Small intestine (tissue), 7 donors: Measurements from ENCODE around the gene DHX15. TPM values are rescaled to one million over a fixed set of nuclear protein-coding genes. Genes with fewer than 3 reads are reported as not detected.

Experiments
- DNase-seq, 2 donors: peaks; one replicate each; pipeline versions ENCODE4 v3.0.0 to v3.0.0-alpha.2; 2013
- FAIRE-seq: peaks from 2 replicates; lab custom pipeline; 2012; peaks lifted over from hg19 to GRCh38; lab: Jason Lieb, UNC
- H3K27ac ChIP-seq, 3 donors: one replicate each; pipeline ENCODE4 v1.5.1; 2013; ENCODE audit warnings: low read length in 2 of 3, mild to moderate bottlenecking in 2 of 3, control low read depth in 1 of 3, inconsistent platforms in 1 of 3, low read depth in 1 of 3, moderate library complexity in 1 of 3
- H3K27me3 ChIP-seq, 3 donors: one replicate each; pipeline ENCODE4 v1.6.1; 2013; ENCODE audit warnings: low read length in 3 of 3, inconsistent platforms in 1 of 3; ENCODE audit not compliant: control insufficient read depth in 3 of 3, insufficient read depth in 3 of 3
- H3K36me3 ChIP-seq, 3 donors: one replicate each; pipeline ENCODE4 v1.6.1; 2013; ENCODE audit warnings: low read length in 3 of 3, inconsistent platforms in 1 of 3, low read depth in 1 of 3, mild to moderate bottlenecking in 1 of 3, moderate library complexity in 1 of 3; ENCODE audit not compliant: control insufficient read depth in 3 of 3, insufficient read depth in 2 of 3
- H3K4me1 ChIP-seq, 3 donors: one replicate each; pipeline ENCODE4 v1.6.1; 2013; ENCODE audit warnings: low read length in 2 of 3, inconsistent platforms in 1 of 3, low read depth in 1 of 3, mild to moderate bottlenecking in 1 of 3, moderate library complexity in 1 of 3; ENCODE audit not compliant: control insufficient read depth in 3 of 3, insufficient read depth in 2 of 3
- H3K4me3 ChIP-seq, 3 donors: one replicate each; pipeline ENCODE4 v1.5.1; 2013; ENCODE audit warnings: low read length in 3 of 3, control low read depth in 1 of 3, inconsistent platforms in 1 of 3, low read depth in 1 of 3, mild to moderate bottlenecking in 1 of 3, moderate library complexity in 1 of 3
- H3K9me3 ChIP-seq, 2 donors: one replicate each; pipeline ENCODE4 v1.6.1; 2013; ENCODE audit warnings: low read depth in 1 of 2, low read length in 1 of 2; ENCODE audit not compliant: control insufficient read depth in 2 of 2, insufficient read depth in 1 of 2
- WGBS, 3 donors: extraction: QIAGEN DNeasy Blood & Tissue Kit; methylation state at CpG; one replicate each; pipeline ENCODE4 v1.1.7; 2013; 5-methylcytosine and 5-hydroxymethylcytosine counted together
- polyA plus RNA-seq, 4 donors: library from polyadenylated mRNA; stranded (reverse) in 3 of 4; unstranded in 1 of 4; fragments of 200-250 nt in 3 of 4; fragments of 120-200 nt in 1 of 4; gene quantifications; one replicate each; pipeline versions ENCODE4 v1.2.1 to v1.2.3, GENCODE V29; 2013
- donor health status: healthy with polysubstance abuse.
- donor health status: control.
- donor health status: control.
- donor health status: Bipolar disorder and iron deficiency.
- donor health status: healthy.

The DHX15 gene
- polyA plus RNA-seq, 4 donors, result 47.6 to 129 (median 54.2) TPM

DNA sequence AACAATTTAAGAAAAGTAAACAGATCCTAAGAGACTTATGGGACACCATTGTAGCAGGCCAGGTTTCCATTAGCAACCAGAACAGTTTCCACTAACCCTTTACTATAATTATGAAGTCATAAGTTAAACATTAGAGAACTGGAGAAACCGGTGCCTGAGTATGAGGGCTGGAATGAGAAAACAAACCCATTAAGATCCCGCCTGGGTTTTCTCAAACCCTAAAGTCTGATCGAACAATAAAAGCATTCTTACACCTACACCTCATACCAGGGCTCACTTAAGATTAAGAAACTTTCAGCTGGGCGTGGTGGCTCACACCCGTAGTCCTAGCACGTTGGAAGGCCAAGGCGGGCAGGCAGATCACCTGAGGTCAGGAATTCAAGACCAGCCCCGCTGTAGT, 13.7 kb upstream of the DHX15 start:
- Histone ChIP-seq H3K27ac (peak overlapping the region in 1 of 3 donors; percentile 38), H3K4me1 (no peaks in the 10 kb centered on the region), H3K36me3 (no peaks in the 10 kb centered on the region), H3K9me3 (peaks cover 0 to 20% of the 10 kb centered on the region in 2 donors), H3K27me3 (no peaks in the 10 kb centered on the region), H3K4me3 (no peak overlapping the region)
- DNase-seq (peak; percentile 42 to 77), FAIRE-seq (no peak)
- 16 to 58% (median 38%) methylated on average over 8 of the region's 8 CpGs for WGBS, 3 donors

DNA sequence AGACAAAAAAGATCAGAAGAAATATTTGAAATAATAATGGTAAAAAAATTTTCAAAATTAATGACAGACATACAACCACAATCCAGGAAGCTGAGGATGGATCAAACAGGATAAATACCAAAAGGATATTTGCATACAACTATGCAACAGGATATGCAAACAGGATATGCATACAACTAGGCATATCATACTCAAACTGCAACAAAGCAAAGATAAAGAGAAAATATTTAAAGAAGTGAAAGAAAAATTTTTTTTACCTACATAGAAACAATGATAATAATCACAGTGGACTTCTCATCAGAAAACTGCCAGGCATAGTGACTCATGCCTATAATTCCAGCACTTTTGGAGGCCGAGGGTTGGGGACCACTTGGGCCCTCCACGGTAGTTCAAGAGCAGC, 11.3 kb upstream of the DHX15 start:
- no peak for DNase-seq
- H3K4me1 ChIP-seq, result no peaks in the 10 kb centered on the region
- H3K27me3 ChIP-seq, result no peaks in the 10 kb centered on the region
- no peaks in the 10 kb centered on the region for H3K36me3 ChIP-seq
- WGBS, 3 donors, result 74 to 88% (median 82%) methylated on average over 2 of the region's 2 CpGs
- no peak for FAIRE-seq
- no peak overlapping the region for H3K4me3 ChIP-seq
- peaks cover 0 to 20% of the 10 kb centered on the region in 2 donors for H3K9me3 ChIP-seq
- no peak overlapping the region for H3K27ac ChIP-seq

DNA sequence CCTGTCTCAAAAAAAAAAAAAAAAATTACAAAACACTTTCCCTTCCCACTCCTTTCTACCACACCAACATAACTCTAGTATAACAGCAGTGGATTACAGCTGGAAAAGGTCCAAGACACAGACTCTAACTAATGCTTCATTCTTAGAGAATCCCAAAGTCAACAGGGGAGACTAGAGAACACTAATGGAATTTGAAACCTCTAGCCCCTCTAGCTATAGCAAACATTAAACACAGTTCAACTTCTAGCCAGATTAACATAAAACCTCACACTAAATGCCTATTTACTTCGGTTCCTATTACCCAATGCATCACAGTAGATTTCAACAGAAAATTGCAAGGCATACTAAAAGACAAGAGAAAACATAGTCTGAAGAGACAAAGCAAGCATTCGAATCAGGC, 10.5 kb upstream of the DHX15 start:
- no peak overlapping the region for H3K4me3 ChIP-seq
- no peaks in the 10 kb centered on the region for H3K4me1 ChIP-seq
- peaks cover 0 to 21% of the 10 kb centered on the region in 2 donors for H3K9me3 ChIP-seq
- H3K36me3 ChIP-seq, result no peaks in the 10 kb centered on the region
- 76 to 89% (median 79%) methylated on average over 2 of the region's 2 CpGs for whole genome bisulfite sequencing, 3 donors
- H3K27ac ChIP-seq, result no peak overlapping the region
- no peak for DNase-seq
- no peak for FAIRE-seq
- no peaks in the 10 kb centered on the region for H3K27me3 ChIP-seq

DNA sequence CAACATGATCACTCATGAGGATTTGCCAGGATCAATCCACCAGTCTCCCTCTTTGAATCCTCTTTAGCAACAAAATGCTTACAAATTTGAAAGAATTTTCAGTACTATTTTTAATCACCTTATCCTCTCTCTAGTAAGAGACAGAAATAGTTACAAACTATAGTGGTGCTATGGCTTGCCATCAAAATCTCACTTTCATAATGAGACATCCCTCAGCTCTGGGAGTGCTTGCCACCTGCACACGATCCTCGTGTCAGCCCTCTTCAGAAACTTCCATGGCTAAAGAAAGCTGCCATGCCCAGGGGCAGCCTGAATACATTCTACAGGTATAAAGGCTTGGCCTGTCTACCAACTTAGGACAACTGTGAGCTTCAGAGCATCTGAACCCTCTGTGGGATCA, 5.1 kb upstream of the DHX15 start:
- DNase-seq, result no peak
- WGBS, 3 donors, result 65 to 90% (median 81%) methylated on average over 2 of the region's 2 CpGs
- no peak overlapping the region for H3K4me3 ChIP-seq
- H3K36me3 ChIP-seq, result no peaks in the 10 kb centered on the region
- no peak overlapping the region for H3K27ac ChIP-seq
- peaks cover 0 to 8% of the 10 kb centered on the region in 2 donors for H3K9me3 ChIP-seq
- FAIRE-seq, result no peak
- H3K27me3 ChIP-seq, result no peaks in the 10 kb centered on the region
- H3K4me1 ChIP-seq, result no peaks in the 10 kb centered on the region

DNA sequence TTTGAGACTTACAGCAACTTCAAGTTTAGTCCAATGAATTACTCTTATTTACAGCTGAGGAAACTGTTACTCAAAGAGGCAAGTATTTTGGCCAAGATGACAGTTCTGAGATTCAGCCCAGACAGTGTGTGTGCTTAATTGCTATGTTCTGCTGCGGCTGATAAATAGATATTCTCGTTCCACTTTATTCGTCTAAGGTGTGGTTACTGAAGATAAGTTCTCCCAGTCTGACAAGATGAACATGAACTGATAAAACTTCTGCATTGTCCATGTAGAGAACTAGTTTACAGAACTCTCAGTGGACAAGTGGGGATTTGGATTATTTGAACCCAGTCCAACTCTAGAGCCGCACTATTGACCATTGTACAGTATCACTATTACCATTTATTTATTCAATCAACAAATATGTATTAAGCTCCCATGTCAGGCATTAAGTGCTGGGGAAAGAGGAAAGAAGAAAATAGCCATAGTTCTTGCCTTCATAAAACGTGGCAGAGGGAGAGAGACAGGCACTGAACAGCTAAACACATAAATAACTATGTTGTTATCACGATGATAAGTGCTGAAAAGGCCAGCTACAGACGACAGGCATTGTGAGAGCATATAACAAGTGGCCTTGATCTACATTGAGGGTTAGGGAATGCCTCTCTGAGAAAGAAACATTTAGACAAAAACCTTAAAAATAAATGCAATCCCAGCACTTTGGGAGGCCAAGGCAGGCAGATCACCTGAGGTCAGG, 4.0 kb upstream of the DHX15 start:
- H3K36me3 ChIP-seq, result no peaks in the 10 kb centered on the region
- no peak overlapping the region for H3K4me3 ChIP-seq
- no peak overlapping the region for H3K27ac ChIP-seq
- peaks cover 0 to 8% of the 10 kb centered on the region in 2 donors for H3K9me3 ChIP-seq
- FAIRE-seq (no peak), DNase-seq (no peak)
- H3K27me3 ChIP-seq, result no peaks in the 10 kb centered on the region
- WGBS, 3 donors, result 39 to 62% (median 41%) methylated on average over 7 of the region's 7 CpGs
- no peaks in the 10 kb centered on the region for H3K4me1 ChIP-seq

DNA sequence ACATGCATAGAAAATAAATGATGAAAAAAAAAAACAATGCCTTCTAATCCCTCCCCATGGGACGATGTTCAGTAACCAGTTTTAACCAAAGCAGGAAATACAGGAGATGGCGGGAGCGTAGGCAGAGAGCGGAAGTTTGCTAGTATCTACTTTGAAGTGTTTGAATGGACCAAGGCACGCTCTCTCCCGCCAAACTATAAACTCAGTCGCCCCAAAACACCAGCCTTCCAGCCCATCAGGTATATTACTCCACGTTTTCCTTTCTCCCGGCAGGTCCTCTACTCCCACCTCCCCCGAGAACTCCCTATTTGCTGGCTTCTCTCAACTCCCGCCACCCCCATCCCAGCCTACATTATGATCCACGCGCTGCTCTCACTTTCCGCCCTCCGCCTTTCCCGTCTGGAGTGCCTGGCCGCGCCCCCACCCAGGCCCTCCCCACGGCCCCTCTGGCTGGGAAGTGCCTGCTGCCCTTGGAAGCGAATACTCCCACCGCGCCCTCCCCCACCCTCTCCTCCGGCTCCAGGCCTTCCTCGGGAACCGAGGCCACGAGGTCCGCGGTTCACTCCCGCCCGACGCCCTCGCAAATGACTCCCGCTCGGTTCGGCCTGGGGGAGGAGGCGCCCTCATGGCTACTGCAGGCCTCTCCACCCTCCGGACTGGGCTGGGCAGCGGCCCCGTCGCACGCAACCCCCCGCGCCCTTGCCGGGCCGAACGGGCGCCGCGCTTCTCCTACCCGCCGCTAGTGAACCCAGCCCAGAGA, 723 bp downstream of the DHX15 start:
- H3K4me1 ChIP-seq, result peaks cover under 1 to 9% (median 5%) of the 10 kb centered on the region in 3 donors
- H3K9me3 ChIP-seq, result no peaks in the 10 kb centered on the region
- peak overlapping the region; percentile 63 to 98 (median 98) for H3K27ac ChIP-seq
- 1% methylated on average over 41 to 51 of the region's 51 CpGs for WGBS, 3 donors
- FAIRE-seq (no peak), DNase-seq (peak; percentile 64 to 80)
- H3K27me3 ChIP-seq, result no peaks in the 10 kb centered on the region
- peaks cover 0 to 10% (median 0%) of the 10 kb centered on the region in 3 donors for H3K36me3 ChIP-seq
- H3K4me3 ChIP-seq, result peak overlapping the region; percentile 93 to 100 (median 96)

DNA sequence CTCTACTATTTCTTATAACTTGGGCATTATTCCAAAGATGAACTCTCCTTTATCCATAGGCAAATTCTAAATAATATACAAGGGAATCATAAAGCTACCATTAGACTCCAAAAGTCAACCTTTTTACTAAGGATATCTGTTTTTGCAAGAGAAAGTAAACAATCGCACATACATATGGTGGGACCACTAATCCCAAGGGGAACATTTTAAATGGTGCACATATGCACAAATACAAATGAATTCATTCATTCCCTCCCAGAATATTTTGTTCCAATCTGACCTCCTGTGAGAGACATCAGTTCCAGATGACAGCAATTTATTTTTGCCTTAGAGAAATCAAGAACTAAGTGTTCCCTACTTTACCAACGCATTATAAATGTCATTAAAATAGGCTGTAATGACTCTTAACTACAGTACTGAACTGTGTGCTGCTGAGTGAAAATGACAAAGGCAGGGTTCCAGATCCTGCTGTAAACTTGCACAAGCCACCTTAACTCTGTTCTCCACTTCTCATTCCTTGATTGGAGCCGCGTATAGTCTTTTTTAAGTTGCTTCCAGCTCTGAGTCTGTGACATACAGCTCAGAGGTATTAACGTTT, 2.0 kb downstream of the DHX15 start:
- no peak for FAIRE-seq
- 5 to 12% (median 12%) methylated on average over 5 of the region's 5 CpGs for WGBS, 3 donors
- H3K4me1 ChIP-seq, result peaks cover 3 to 16% (median 5%) of the 10 kb centered on the region in 3 donors
- peak overlapping the region in 1 of 3 donors; percentile 98 for H3K27ac ChIP-seq
- no peaks in the 10 kb centered on the region for H3K9me3 ChIP-seq
- H3K36me3 ChIP-seq, result peaks cover 0 to 13% (median 2%) of the 10 kb centered on the region in 3 donors
- DNase-seq, result no peak
- H3K4me3 ChIP-seq, result peak overlapping the region in 2 of 3 donors; percentile 26 to 93
- H3K27me3 ChIP-seq, result no peaks in the 10 kb centered on the region

DNA sequence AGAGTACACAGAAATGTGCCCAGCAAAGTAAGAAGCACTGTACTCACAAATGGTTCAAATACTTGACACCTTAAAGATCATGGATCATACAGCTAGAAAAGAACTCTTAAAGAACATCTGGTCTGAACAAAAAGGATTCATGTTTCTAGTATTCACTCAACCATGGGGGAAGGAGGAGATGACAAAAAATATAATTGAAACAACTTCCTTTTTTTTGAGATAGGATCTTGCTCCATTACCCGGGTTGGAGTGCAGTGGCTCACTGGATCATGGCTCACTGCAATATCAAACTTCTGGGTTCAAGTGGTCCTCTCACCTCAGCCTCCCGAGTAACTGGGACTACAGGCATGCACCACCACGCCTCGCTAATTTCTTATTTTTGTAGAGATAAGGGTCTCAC, 6.0 kb downstream of the DHX15 start:
- FAIRE-seq, result no peak
- Histone ChIP-seq H3K36me3 (peaks cover 2 to 23% (median 13%) of the 10 kb centered on the region in 3 donors), H3K4me3 (no peak overlapping the region), H3K4me1 (peaks cover 4 to 20% (median 15%) of the 10 kb centered on the region in 3 donors), H3K9me3 (no peaks in the 10 kb centered on the region), H3K27me3 (no peaks in the 10 kb centered on the region), H3K27ac (no peak overlapping the region)
- WGBS, 3 donors, result 70 to 78% (median 73%) methylated on average over 4 of the region's 4 CpGs
- DNase-seq, result no peak
